Osteocyte (in vitro differentiated cells): Measurements from ENCODE around the gene GLRX5. TPM values are rescaled to one million over a fixed set of nuclear protein-coding genes. Genes with fewer than 3 reads are reported as not detected.

Experiments used
- DNase-seq: peaks from one replicate; pipeline ENCODE4 v3.0.0; 2021; ENCODE audit warnings: mixed read lengths; ENCODE audit not compliant: unreplicated experiment; ENCODE audit errors: extremely low spot score
- H3K27ac Mint-ChIP-seq: one replicate; pipeline ENCODE4 v1.8.0; 2021; ENCODE audit warnings: mild to moderate bottlenecking, mixed read lengths; ENCODE audit not compliant: unreplicated experiment
- H3K27me3 Mint-ChIP-seq: one replicate; pipeline ENCODE4 v1.8.0; 2021; ENCODE audit warnings: mixed read lengths; ENCODE audit not compliant: unreplicated experiment
- H3K36me3 Mint-ChIP-seq: one replicate; pipeline ENCODE4 v1.8.0; 2021; ENCODE audit warnings: mixed read lengths; ENCODE audit not compliant: unreplicated experiment
- H3K4me1 Mint-ChIP-seq: one replicate; pipeline ENCODE4 v1.8.0; 2021; ENCODE audit warnings: mixed read lengths; ENCODE audit not compliant: unreplicated experiment
- H3K4me3 Mint-ChIP-seq: one replicate; pipeline ENCODE4 v1.8.0; 2021; ENCODE audit warnings: mild to moderate bottlenecking, moderate library complexity, mixed read lengths; ENCODE audit not compliant: unreplicated experiment
- H3K9me3 Mint-ChIP-seq: one replicate; pipeline ENCODE4 v1.8.0; 2021; ENCODE audit warnings: mixed read lengths; ENCODE audit not compliant: unreplicated experiment
- total RNA-seq: library from RNA; stranded (reverse); gene quantifications from 2 replicates; pipeline ENCODE4 v1.2.1, GENCODE V29; 2021
- TF ChIP-seq, protein P1 (sequence below): fragments of 200-600 bp; sonication (generic); IDR thresholded peaks from 2 replicates; pipeline ENCODE4 v1.5.0; 2021; ENCODE audit warnings: antibody characterized with exemption, mild to moderate bottlenecking, moderate library complexity

GLRX5 gene
- total RNA-seq, 1 donor from 2014 or later, result 55.1 TPM

DNA sequence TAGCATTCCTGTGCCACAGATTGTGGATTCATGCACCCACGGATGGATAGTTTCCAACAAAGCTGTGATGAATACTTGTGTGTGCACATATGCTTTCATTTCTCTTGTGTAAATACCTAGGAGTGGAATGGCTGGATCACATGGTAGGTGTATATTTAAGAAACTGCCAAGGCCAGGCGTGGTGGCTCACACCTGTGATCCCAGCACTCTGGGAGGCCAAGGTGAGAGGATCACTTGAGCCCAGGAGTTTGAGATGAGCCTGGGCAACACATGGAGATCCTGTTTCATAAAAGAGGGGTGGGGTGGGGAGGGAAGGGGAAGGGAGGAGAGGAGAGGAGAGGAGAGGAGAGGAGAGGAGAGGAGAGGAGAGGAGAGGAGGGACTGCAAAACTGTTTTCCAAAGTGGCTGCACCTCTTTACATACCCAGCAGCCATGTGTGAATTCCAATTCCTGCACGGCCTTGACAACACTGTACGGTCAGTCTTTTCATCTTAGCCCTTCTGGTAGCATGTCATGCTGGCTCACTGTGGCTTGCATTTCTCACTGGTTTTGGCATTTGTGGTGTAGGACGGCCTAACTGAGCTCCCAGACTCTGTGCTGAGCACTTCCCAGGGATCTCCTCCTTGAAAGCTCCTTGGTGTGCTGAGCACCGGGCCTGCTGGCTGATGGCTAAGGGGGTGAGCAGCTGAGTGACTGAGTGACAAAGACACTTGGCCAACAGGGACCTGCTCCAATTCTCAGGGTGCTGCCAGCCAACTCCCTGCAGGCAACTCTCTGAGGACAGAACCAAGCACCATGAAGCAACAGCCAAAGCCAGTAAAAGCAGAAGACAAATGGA is 46.3 kb upstream of the GLRX5 start:
- Mint-ChIP-seq H3K9me3 (peaks cover 6% of the 10 kb centered on the region), H3K27me3 (no peaks in the 10 kb centered on the region), H3K27ac (peak overlapping the region; percentile 92), H3K4me3 (no peak overlapping the region), H3K36me3 (peaks cover 35% of the 10 kb centered on the region), H3K4me1 (peaks cover 89% of the 10 kb centered on the region)
- TF ChIP-seq, protein P1, sequence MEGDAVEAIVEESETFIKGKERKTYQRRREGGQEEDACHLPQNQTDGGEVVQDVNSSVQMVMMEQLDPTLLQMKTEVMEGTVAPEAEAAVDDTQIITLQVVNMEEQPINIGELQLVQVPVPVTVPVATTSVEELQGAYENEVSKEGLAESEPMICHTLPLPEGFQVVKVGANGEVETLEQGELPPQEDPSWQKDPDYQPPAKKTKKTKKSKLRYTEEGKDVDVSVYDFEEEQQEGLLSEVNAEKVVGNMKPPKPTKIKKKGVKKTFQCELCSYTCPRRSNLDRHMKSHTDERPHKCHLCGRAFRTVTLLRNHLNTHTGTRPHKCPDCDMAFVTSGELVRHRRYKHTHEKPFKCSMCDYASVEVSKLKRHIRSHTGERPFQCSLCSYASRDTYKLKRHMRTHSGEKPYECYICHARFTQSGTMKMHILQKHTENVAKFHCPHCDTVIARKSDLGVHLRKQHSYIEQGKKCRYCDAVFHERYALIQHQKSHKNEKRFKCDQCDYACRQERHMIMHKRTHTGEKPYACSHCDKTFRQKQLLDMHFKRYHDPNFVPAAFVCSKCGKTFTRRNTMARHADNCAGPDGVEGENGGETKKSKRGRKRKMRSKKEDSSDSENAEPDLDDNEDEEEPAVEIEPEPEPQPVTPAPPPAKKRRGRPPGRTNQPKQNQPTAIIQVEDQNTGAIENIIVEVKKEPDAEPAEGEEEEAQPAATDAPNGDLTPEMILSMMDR, result no peak
- DNase-seq, result no peak

DNA sequence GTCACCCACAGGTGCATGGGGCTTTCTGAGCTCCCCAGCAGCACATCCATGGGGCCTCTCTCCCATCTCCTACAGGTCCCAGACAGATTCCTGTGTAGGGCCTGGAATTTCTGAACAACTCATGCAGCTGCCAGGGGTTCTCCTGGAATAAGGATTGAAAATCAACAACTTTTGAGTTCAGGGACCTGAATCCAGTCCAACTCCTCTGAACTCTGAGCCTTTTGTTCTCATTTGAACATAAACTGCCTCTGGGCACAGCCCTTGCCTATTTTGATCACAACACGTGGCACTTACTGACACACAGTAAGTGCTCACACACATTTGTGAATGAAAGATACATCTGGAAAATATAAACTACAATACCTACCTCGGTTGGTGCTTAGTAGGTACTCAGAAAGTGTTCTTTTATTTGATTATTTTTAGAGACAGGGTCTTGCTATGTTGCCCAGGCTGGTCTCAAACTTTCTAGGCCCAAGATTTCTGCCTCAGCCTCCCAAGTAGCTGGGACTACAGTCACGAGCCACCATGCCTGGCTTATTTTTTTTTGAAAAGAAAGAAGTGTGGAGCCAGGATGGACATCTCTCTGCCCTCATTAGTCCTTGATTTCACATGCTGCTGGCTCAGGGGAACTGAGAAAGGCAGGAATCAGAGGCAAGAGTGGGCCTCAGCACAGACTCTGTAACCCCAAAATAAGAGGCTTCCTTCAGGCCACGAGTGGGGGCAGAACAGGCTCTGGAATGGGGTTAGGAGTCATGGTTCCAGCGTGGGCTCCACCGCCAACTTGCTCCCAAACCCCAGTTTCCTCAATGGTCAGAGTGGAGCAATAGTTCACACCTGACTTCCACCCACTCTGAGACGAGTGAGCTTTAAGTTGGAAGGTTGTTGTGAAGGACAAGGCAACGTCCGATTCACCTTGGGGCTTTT is 45.4 kb upstream of the GLRX5 start:
- peaks cover 89% of the 10 kb centered on the region for H3K4me1 Mint-ChIP-seq
- H3K4me3 Mint-ChIP-seq, result no peak overlapping the region
- H3K36me3 Mint-ChIP-seq, result peaks cover 39% of the 10 kb centered on the region
- peak overlapping the region; percentile 92 for H3K27ac Mint-ChIP-seq
- H3K27me3 Mint-ChIP-seq, result no peaks in the 10 kb centered on the region
- TF ChIP-seq, protein P1, result no peak
- H3K9me3 Mint-ChIP-seq, result peaks cover 6% of the 10 kb centered on the region
- DNase-seq, result no peak

DNA sequence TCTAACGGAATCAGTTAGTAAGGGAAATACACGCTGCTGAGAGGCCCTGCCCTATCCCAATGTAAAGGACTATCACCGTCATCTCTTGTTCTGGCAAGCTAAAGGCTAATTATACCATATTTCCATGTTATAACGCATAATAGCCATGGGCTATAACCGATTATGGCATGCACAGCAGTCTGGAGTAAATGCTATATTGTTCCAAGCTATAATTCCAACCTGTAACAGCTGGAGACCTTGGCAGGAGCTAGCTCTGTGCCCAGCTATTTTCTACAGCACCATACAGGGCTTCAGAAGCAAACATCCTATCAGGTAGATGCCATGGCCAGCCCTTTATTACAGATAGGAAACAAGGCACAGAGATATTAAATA is 44.7 kb upstream of the GLRX5 start:
- Mint-ChIP-seq H3K4me3 (no peak overlapping the region), H3K36me3 (peaks cover 39% of the 10 kb centered on the region), H3K27me3 (no peaks in the 10 kb centered on the region), H3K27ac (peak overlapping the region; percentile 92), H3K4me1 (peaks cover 85% of the 10 kb centered on the region), H3K9me3 (peaks cover 6% of the 10 kb centered on the region)
- DNase-seq, result no peak
- TF ChIP-seq, protein P1, result no peak

DNA sequence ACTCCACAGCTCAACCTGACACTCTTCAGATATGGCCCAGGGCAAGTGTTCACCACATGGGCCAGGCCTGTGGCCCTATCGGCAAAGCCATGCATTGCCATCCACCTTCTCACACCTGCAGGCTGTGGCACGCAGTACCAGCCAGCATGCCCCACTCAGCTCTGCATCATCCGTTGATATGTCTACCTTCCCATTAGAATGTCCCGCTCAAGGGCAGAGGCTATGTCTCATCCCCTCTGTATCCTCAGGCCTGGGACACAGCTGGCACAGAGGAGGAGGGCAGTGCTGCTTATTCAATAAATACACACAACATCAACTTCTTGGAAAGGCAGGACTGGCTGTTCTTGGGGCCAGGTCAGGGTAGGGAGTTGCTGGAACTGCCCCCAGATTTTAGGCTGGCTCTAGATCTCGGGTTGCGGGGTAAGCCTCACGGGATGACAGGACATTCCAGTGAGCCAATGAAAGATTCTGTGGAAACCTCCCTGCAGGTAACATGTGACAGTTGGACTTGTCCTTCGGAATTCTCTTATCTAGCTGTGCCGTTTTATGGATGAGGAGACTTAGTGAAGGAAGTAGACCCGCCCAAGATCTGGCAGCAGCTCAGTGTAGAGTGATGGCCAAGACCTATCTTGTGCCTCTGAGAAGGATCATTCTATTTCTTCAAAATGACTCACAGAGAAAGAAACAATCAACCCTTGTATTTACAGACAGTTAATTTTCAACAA is 44.0 kb upstream of the GLRX5 start:
- TF ChIP-seq, protein P1, result no peak
- no peaks in the 10 kb centered on the region for H3K27me3 Mint-ChIP-seq
- peaks cover 34% of the 10 kb centered on the region for H3K36me3 Mint-ChIP-seq
- peaks cover 85% of the 10 kb centered on the region for H3K4me1 Mint-ChIP-seq
- H3K4me3 Mint-ChIP-seq, result no peak overlapping the region
- H3K27ac Mint-ChIP-seq, result peak overlapping the region; percentile 47
- peaks cover 6% of the 10 kb centered on the region for H3K9me3 Mint-ChIP-seq
- no peak for DNase-seq
